Measurements from ENCODE around the gene SLC41A1.

SLC41A1 gene

DNA sequence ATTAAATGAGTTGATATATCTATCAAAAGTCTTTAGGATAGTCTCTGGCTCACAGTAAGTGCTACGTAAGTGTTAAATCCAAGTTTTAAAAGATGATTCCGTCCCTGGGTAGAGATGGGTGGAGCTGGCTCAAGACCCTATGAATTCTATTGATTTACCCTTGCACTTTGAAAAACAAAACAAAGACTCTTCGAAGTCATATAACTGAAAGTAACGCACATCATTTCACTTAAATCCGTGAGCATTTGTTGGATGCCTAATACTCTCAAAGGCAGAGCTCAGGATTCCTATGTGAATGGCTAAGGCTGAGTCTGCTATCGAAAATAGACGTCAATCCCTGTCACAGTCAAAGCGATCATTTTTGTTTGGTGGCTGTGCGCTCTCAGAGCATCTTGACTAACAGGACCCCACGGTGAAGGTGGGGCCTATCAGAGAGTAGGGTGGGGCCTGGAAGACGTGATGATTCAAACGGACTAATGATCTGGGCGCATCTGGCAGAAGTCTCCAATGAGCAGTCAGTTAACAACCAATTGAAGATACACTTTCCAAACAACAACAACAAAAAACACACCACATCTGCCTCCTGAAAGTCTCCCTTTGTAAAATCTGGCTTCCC is 61.9 kb downstream of the SLC41A1 start:
- Histone ChIP-seq H3K9ac (ENCODE audit: low read depth, low read length, poor library complexity, severe bottlenecking) (peak overlapping the region; percentile 98), H3K4me2 (ENCODE audit: low read depth, low read length, poor library complexity, severe bottlenecking) (peak overlapping the region; percentile 78), H4K20me1 (ENCODE audit: insufficient read depth, low read length, poor library complexity, severe bottlenecking) (peaks cover 31% of the 10 kb centered on the region), H3K27me3 (ENCODE audit: insufficient read depth, low read length, poor library complexity, severe bottlenecking) (no peaks in the 10 kb centered on the region), H3K9me2 (replicated peaks; ENCODE audit: low read depth, low read length) (no peaks in the 10 kb centered on the region), H3K36me3 (ENCODE audit: insufficient read depth, low read length) (0 out of 2 replicates have a peak, but pooled peaks cover 2% of the 10 kb centered on the region), H3K4me1 (ENCODE audit: insufficient read depth, low read length, poor library complexity, severe bottlenecking) (peaks cover 27% of the 10 kb centered on the region), H3K79me2 (ENCODE audit: insufficient read depth, low read length) (peaks cover 39% of the 10 kb centered on the region), H3F3A (ENCODE audit: low read depth) (peaks cover 3% of the 10 kb centered on the region; the same call in 1 of the 2 replicates), H3K9me3 (ENCODE audit: insufficient read depth, low read depth, low read length) (no peaks in the 10 kb centered on the region), H2AFZ (ENCODE audit: low read length) (peak overlapping the region; percentile 93; the same call in 1 of the 2 replicates), H3K4me3 (ENCODE audit: low read length, poor library complexity, severe bottlenecking) (peak overlapping the region; percentile 80)
- TF ChIP-seq, protein P1, sequence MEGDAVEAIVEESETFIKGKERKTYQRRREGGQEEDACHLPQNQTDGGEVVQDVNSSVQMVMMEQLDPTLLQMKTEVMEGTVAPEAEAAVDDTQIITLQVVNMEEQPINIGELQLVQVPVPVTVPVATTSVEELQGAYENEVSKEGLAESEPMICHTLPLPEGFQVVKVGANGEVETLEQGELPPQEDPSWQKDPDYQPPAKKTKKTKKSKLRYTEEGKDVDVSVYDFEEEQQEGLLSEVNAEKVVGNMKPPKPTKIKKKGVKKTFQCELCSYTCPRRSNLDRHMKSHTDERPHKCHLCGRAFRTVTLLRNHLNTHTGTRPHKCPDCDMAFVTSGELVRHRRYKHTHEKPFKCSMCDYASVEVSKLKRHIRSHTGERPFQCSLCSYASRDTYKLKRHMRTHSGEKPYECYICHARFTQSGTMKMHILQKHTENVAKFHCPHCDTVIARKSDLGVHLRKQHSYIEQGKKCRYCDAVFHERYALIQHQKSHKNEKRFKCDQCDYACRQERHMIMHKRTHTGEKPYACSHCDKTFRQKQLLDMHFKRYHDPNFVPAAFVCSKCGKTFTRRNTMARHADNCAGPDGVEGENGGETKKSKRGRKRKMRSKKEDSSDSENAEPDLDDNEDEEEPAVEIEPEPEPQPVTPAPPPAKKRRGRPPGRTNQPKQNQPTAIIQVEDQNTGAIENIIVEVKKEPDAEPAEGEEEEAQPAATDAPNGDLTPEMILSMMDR (conservative IDR thresholded peaks at IDR 0.05; ENCODE audit: low read length) = no peak
- no peak for TF ChIP-seq EZH2phosphoT487 (IDR thresholded peaks at IDR 0.05; ENCODE audit: borderline replicate concordance)

DNA sequence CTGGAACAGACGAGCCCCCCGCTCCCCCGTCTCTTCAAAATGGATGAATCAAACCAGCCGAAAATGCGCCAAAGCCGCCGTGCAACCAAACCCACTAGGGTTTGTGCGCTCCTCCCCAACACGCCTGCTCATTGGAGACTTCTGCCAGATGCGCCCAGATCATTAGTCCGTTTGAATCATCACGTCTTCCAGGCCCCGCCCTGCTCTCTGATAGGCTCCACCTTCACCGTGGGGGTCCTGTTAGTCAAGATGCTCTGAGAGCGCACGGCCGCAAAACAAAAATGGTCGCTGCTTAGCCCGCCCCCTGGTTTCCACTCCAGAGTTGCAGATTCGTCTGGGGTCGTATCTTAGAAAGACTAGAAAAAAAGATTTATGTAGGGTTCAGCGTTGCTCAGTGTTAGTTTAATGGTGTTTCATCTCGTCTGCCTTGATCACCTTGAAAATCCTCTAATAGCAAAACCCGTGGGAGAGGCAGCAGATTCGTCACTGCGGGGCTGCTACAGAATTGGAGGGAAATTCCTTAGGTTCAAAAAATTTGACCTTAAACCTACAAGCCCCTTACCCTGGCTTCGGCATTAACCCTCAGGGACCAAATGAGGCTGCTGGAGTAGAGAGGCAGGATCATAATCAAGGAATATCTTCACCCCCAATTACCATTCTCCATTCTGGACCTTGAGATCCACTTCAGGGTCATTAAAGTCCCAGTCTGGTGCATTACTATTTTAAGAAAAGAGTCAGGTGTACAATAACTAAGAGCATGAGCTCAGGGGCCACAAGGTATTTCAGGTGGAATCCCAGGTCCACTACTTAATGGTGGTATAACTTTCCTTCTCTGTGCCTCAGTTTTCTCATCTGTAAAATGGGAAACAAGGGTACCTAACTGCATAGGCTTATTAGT is 62.6 kb downstream of the SLC41A1 start, which contains the start of gene NUCKS1:
Gene NUCKS1 (minus strand): TSS at position 45 of the 898 bp plus-strand sequence. CDS start 209 bp downstream, outside the sequence.
- Histone ChIP-seq H3K4me3 (ENCODE audit: low read length, poor library complexity, severe bottlenecking) (peak within 1 kb of the TSS; percentile 80), H4K20me1 (ENCODE audit: insufficient read depth, low read length, poor library complexity, severe bottlenecking) (peaks cover 37% of the 10 kb centered on the region)
- TF ChIP-seq, protein P1 (conservative IDR thresholded peaks at IDR 0.05; ENCODE audit: low read length) = no peak
- TF ChIP-seq EZH2phosphoT487 (IDR thresholded peaks at IDR 0.05; ENCODE audit: borderline replicate concordance) = no peak

DNA sequence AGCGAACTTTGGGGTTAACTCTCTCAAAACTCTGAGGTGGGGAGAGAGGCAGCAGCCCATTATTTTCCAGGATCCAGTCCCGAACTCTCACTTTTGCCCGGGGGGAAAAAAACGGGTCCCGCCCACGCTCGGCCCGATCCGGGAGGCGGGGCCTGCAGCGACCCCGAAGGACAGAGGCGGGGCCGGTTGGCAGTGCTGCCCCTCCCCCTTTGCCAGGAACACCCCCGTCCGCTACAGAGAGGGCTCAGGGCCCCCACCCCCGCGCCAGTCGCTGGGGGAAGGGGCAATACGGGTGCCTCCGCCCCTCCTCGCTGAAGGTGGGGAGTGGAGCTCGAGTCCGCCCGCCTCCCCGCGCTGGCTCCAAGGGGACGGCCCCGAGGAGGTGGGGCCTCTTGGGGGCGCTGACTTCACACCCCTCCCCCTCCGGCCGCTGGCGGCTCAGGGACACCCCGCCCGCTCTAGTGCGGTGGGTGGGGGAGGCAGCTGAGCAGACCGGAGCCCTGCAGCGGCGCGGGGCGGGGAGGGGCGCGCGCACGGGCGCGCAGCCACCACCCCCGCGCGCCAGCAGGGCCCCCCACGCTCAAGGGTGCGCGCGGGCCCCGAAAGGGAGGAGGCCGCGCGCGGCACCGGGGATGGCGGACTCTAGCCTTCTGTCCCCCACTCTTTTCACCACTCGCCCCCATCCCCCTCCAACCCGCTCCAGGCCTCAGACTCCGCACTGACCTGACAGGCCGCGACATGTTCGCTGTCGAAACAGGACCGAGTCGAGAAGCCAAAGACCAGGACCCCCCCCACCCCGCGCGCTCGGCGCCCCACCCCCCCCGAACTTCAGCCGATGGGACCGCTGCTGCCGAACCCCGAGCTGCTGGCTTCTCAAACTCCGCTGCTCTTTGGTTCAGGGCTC is 63.5 kb downstream of the SLC41A1 start:
- no peaks in the 10 kb centered on the region for H3K9me3 ChIP-seq (ENCODE audit: insufficient read depth, low read depth, low read length)
- peak overlapping the region; percentile 91 for H3K4me2 ChIP-seq (ENCODE audit: low read depth, low read length, poor library complexity, severe bottlenecking)
- H3K27me3 ChIP-seq (ENCODE audit: insufficient read depth, low read length, poor library complexity, severe bottlenecking) = no peaks in the 10 kb centered on the region
- H4K20me1 ChIP-seq (ENCODE audit: insufficient read depth, low read length, poor library complexity, severe bottlenecking) = peaks cover 44% of the 10 kb centered on the region
- peak overlapping the region; percentile 80 for H3K4me3 ChIP-seq (ENCODE audit: low read length, poor library complexity, severe bottlenecking)
- peaks cover 39% of the 10 kb centered on the region for H3K4me1 ChIP-seq (ENCODE audit: insufficient read depth, low read length, poor library complexity, severe bottlenecking)
- no peak for TF ChIP-seq EZH2phosphoT487 (IDR thresholded peaks at IDR 0.05; ENCODE audit: borderline replicate concordance)
- TF ChIP-seq, protein P1 (conservative IDR thresholded peaks at IDR 0.05; ENCODE audit: low read length) = no peak
- H2AFZ ChIP-seq (ENCODE audit: low read length) = no peak overlapping the region
- H3K36me3 ChIP-seq (ENCODE audit: insufficient read depth, low read length) = 0 out of 2 replicates have a peak, but pooled peaks cover 2% of the 10 kb centered on the region
- peak overlapping the region; percentile 98 for H3K9ac ChIP-seq (ENCODE audit: low read depth, low read length, poor library complexity, severe bottlenecking)
- H3K79me2 ChIP-seq (ENCODE audit: insufficient read depth, low read length) = peaks cover 55% of the 10 kb centered on the region
- H3F3A ChIP-seq (ENCODE audit: low read depth) = peaks cover 3% of the 10 kb centered on the region; the same call in 1 of the 2 replicates
- no peaks in the 10 kb centered on the region for H3K9me2 ChIP-seq (replicated peaks; ENCODE audit: low read depth, low read length)

More for the DNA sequence above, 62.6 kb downstream of the SLC41A1 start, which contains the start of gene NUCKS1:
- H3K9me2 ChIP-seq (replicated peaks; ENCODE audit: low read depth, low read length) = no peaks in the 10 kb centered on the region
- H3K27me3 ChIP-seq (ENCODE audit: insufficient read depth, low read length, poor library complexity, severe bottlenecking) = no peaks in the 10 kb centered on the region
- peaks cover 46% of the 10 kb centered on the region for H3K79me2 ChIP-seq (ENCODE audit: insufficient read depth, low read length)
- H3K9ac ChIP-seq (ENCODE audit: low read depth, low read length, poor library complexity, severe bottlenecking) = peak within 1 kb of the TSS; percentile 98
- peak within 1 kb of the TSS; percentile 91 for H3K4me2 ChIP-seq (ENCODE audit: low read depth, low read length, poor library complexity, severe bottlenecking)
- H2AFZ ChIP-seq (ENCODE audit: low read length) = peak within 1 kb of the TSS; percentile 93
- peaks cover 32% of the 10 kb centered on the region for H3K4me1 ChIP-seq (ENCODE audit: insufficient read depth, low read length, poor library complexity, severe bottlenecking)
- 0 out of 2 replicates have a peak, but pooled peaks cover 2% of the 10 kb centered on the region for H3K36me3 ChIP-seq (ENCODE audit: insufficient read depth, low read length)
- H3K9me3 ChIP-seq (ENCODE audit: insufficient read depth, low read depth, low read length) = no peaks in the 10 kb centered on the region
- H3F3A ChIP-seq (ENCODE audit: low read depth) = peaks cover 3% of the 10 kb centered on the region; the same call in 1 of the 2 replicates

Data from Loucy (cell line).